Panc1 (cell line): Measurements from ENCODE around the gene TECPR1.

Source experiments
- POLR2AphosphoS5 ChIP-seq: IDR thresholded peaks from 2 replicates; pipeline ENCODE4 v1.6.1; 2012; ENCODE audit warnings: mild to moderate bottlenecking, low read depth, low read length, moderate library complexity
- TCF7L2 ChIP-seq: IDR thresholded peaks from 2 replicates; pipeline ENCODE4 v1.6.1; 2011; ENCODE audit warnings: mild to moderate bottlenecking, low read depth, low read length, inconsistent platforms
- TF ChIP-seq, protein P1 (sequence below): fragments of 450-650 bp; IDR thresholded peaks from 2 replicates; pipeline ENCODE4 v1.5.1; 2017; ENCODE audit warnings: mild to moderate bottlenecking

DNA sequence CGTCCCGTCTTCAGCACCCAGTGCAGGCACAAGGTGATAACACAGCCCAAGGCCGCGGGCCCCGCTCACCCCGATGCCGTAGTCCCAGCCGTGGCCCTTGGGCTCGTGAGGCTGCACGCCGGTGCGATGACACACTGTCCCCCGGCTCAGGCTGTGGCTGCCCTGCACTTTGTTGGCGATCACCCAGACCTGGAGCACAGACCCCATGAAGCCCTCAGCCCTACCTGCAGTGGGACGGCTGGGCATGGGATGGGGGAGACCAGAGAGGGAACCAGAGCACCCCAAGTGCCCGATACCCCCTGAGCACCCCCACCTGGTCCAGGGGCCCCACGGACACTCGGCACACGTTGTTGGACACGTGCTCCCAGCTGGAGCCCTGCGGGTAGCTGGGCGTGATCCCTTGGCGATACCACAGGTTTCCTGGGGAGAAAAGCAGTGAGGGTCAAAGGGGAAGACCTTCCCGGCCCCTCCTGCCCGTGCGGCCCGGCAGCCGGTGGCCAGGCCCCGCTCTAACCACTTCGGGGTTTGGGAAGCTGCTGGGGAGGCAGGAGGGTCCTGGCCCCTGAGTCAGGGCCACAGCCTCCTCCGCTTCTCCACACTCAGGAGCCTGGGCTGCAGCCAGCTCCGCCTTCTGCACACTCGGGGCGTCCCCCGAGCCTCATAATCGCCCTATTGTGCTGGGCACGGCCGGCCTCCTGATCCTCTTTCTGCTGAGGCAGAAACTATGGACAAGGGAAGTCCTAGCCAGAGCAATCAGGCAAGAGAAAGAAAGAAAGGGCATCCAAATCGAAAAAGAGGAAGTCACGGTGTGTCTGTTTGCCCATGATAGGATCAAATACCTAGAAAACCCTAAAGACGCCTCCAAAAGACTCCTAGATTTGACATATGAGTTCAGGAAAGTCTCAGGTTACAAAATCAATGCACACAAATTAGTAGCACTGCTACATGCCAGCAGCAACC lies 34.1 kb downstream of the TECPR1 start:
- TF ChIP-seq TCF7L2 = no peak
- no peak for TF ChIP-seq POLR2AphosphoS5
- TF ChIP-seq, protein P1, sequence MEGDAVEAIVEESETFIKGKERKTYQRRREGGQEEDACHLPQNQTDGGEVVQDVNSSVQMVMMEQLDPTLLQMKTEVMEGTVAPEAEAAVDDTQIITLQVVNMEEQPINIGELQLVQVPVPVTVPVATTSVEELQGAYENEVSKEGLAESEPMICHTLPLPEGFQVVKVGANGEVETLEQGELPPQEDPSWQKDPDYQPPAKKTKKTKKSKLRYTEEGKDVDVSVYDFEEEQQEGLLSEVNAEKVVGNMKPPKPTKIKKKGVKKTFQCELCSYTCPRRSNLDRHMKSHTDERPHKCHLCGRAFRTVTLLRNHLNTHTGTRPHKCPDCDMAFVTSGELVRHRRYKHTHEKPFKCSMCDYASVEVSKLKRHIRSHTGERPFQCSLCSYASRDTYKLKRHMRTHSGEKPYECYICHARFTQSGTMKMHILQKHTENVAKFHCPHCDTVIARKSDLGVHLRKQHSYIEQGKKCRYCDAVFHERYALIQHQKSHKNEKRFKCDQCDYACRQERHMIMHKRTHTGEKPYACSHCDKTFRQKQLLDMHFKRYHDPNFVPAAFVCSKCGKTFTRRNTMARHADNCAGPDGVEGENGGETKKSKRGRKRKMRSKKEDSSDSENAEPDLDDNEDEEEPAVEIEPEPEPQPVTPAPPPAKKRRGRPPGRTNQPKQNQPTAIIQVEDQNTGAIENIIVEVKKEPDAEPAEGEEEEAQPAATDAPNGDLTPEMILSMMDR = no peak
